Measurements from ENCODE around the gene PUS7L. TPM values are rescaled to one million over a fixed set of nuclear protein-coding genes. Genes with fewer than 3 reads are reported as not detected.
A peak's percentile ranks its signal among the peaks of the same experiment; 100 is the strongest.

The PUS7L gene
- total RNA-seq, 1 donor from 2014 or later = 11.6 TPM

- intact Hi-C loops (cut with DNase I) = no loop called here
- no peak for TF ChIP-seq CTCF (IDR thresholded peaks at IDR 0.05)
- no peaks in the 10 kb centered on the region for H3K9me3 ChIP-seq
- H3K4me1 ChIP-seq = no peaks in the 10 kb centered on the region
- no peak for ATAC-seq
- H3K27ac ChIP-seq = no peak overlapping the region
- peaks cover 56% of the 10 kb centered on the region for H3K36me3 ChIP-seq
- H3K4me3 ChIP-seq = no peak overlapping the region
- DNase-seq = no peak
- no peaks in the 10 kb centered on the region for H3K27me3 ChIP-seq (ENCODE audit: low read depth)
Observed at GRCh38 chr12:43733687-43734086, 24.9 kb downstream of the PUS7L start.

- Histone ChIP-seq H3K27ac (no peak overlapping the region), H3K4me1 (no peaks in the 10 kb centered on the region), H3K9me3 (no peaks in the 10 kb centered on the region), H3K4me3 (no peak overlapping the region), H3K36me3 (peaks cover 36% of the 10 kb centered on the region), H3K27me3 (ENCODE audit: low read depth) (no peaks in the 10 kb centered on the region)
- DNase-seq = no peak
- TF ChIP-seq CTCF (IDR thresholded peaks at IDR 0.05) = no peak
- ATAC-seq = no peak
- intact Hi-C loops (cut with DNase I) = no loop called here
Observed at GRCh38 chr12:43730283-43730682, 28.3 kb downstream of the PUS7L start.

GRCh38 chr12:43728698-43729097 is 29.9 kb downstream of the PUS7L start:
- Histone ChIP-seq H3K27ac (no peak overlapping the region), H3K27me3 (ENCODE audit: low read depth) (no peaks in the 10 kb centered on the region), H3K4me1 (no peaks in the 10 kb centered on the region), H3K4me3 (no peak overlapping the region), H3K9me3 (no peaks in the 10 kb centered on the region), H3K36me3 (peaks cover 20% of the 10 kb centered on the region)
- ATAC-seq (no peak), DNase-seq (no peak)
- TF ChIP-seq CTCF (IDR thresholded peaks at IDR 0.05) = no peak
- intact Hi-C loops (cut with DNase I) = no loop called here

- DNase-seq (no peak), ATAC-seq (no peak)
- H3K4me3 ChIP-seq = no peak overlapping the region
- no peaks in the 10 kb centered on the region for H3K27me3 ChIP-seq (ENCODE audit: low read depth)
- peaks cover 17% of the 10 kb centered on the region for H3K36me3 ChIP-seq
- no peaks in the 10 kb centered on the region for H3K9me3 ChIP-seq
- peak; percentile 11 for TF ChIP-seq CTCF (IDR thresholded peaks at IDR 0.05)
- intact Hi-C loops (cut with DNase I) = no loop called here
- H3K27ac ChIP-seq = no peak overlapping the region
- no peaks in the 10 kb centered on the region for H3K4me1 ChIP-seq
Observed at GRCh38 chr12:43728117-43728516, 30.5 kb downstream of the PUS7L start.

GRCh38 chr12:43723134-43723533 is 35.5 kb downstream of the PUS7L start:
- H3K4me1 ChIP-seq = no peaks in the 10 kb centered on the region
- no peak overlapping the region for H3K4me3 ChIP-seq
- ATAC-seq = no peak
- H3K9me3 ChIP-seq = no peaks in the 10 kb centered on the region
- H3K27ac ChIP-seq = no peak overlapping the region
- intact Hi-C loops (cut with DNase I) = no loop called here
- no peaks in the 10 kb centered on the region for H3K27me3 ChIP-seq (ENCODE audit: low read depth)
- TF ChIP-seq CTCF (IDR thresholded peaks at IDR 0.05) = no peak
- no peaks in the 10 kb centered on the region for H3K36me3 ChIP-seq
- no peak for DNase-seq

- H3K4me1 ChIP-seq = no peaks in the 10 kb centered on the region
- no peak for DNase-seq
- H3K9me3 ChIP-seq = no peaks in the 10 kb centered on the region
- H3K4me3 ChIP-seq = no peak overlapping the region
- H3K27me3 ChIP-seq (ENCODE audit: low read depth) = no peaks in the 10 kb centered on the region
- no peak for TF ChIP-seq CTCF (IDR thresholded peaks at IDR 0.05)
- intact Hi-C loops (cut with DNase I) = no loop called here
- H3K36me3 ChIP-seq = no peaks in the 10 kb centered on the region
- H3K27ac ChIP-seq = no peak overlapping the region
- no peak for ATAC-seq
Observed at GRCh38 chr12:43722621-43723020, 36.0 kb downstream of the PUS7L start.
